ENCODE results near the gene IFNB1.

DNA sequence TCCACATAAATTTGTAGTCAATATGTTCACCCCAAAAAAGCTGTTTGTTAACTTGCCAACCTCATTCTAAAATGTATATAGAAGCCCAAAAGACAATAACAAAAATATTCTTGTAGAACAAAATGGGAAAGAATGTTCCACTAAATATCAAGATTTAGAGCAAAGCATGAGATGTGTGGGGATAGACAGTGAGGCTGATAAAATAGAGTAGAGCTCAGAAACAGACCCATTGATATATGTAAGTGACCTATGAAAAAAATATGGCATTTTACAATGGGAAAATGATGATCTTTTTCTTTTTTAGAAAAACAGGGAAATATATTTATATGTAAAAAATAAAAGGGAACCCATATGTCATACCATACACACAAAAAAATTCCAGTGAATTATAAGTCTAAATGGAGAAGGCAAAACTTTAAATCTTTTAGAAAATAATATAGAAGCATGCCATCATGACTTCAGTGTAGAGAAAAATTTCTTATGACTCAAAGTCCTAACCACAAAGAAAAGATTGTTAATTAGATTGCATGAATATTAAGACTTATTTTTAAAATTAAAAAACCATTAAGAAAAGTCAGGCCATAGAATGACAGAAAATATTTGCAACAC lies 6.6 kb upstream of the IFNB1 start:
- TF ChIP-seq, protein P1, sequence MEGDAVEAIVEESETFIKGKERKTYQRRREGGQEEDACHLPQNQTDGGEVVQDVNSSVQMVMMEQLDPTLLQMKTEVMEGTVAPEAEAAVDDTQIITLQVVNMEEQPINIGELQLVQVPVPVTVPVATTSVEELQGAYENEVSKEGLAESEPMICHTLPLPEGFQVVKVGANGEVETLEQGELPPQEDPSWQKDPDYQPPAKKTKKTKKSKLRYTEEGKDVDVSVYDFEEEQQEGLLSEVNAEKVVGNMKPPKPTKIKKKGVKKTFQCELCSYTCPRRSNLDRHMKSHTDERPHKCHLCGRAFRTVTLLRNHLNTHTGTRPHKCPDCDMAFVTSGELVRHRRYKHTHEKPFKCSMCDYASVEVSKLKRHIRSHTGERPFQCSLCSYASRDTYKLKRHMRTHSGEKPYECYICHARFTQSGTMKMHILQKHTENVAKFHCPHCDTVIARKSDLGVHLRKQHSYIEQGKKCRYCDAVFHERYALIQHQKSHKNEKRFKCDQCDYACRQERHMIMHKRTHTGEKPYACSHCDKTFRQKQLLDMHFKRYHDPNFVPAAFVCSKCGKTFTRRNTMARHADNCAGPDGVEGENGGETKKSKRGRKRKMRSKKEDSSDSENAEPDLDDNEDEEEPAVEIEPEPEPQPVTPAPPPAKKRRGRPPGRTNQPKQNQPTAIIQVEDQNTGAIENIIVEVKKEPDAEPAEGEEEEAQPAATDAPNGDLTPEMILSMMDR (IDR thresholded peaks at IDR 0.05), result no peak
- no peak for TF ChIP-seq EZH2 (IDR thresholded peaks at IDR 0.05; ENCODE audit: borderline replicate concordance, insufficient read depth, low read depth, low read length, poor library complexity, severe bottlenecking)
